Left renal pelvis (tissue), 4 donors: Measurements from ENCODE around the gene IL36A. TPM values are rescaled to one million over a fixed set of nuclear protein-coding genes. Genes with fewer than 3 reads are reported as not detected.

Experiments used
- DNase-seq, 4 donors: peaks; one replicate each; pipeline ENCODE4 v3.0.0-alpha.2; 2013; ENCODE audit warnings: low read depth in 4 of 4, low spot score in 3 of 4
- polyA plus RNA-seq, 4 donors: library from polyadenylated mRNA; unstranded; fragments of 120-200 nt; gene quantifications; one replicate each; pipeline ENCODE4 v1.2.1, GENCODE V29; 2013; ENCODE audit not compliant: insufficient read length in 4 of 4

The IL36A gene
- polyA plus RNA-seq, 4 donors: not detected

- no peak for DNase-seq
These were observed 4.8 kb upstream of the IL36A start for GRCh38 chr2:113000436-113000835.

- DNase-seq: no peak
These were observed 2.6 kb upstream of the IL36A start for GRCh38 chr2:113002677-113003076.

GRCh38 chr2:113007250-113007649, 2.0 kb downstream of the IL36A start:
- no peak for DNase-seq

- DNase-seq: no peak
These were observed 4.4 kb downstream of the IL36A start for GRCh38 chr2:113009622-113010021.

GRCh38 chr2:113010088-113010487, 4.8 kb downstream of the IL36A start:
- DNase-seq: no peak

- no peak for DNase-seq
These were observed 5.8 kb downstream of the IL36A start for GRCh38 chr2:113011108-113011507.

- no peak for DNase-seq
These were observed 7.4 kb downstream of the IL36A start for GRCh38 chr2:113012436-113013335.

GRCh38 chr2:113013336-113013661, 8.0 kb downstream of the IL36A start:
- no peak for DNase-seq

GRCh38 chr2:113014067-113014466, 8.8 kb downstream of the IL36A start:
- DNase-seq: no peak

GRCh38 chr2:113015042-113015441, 9.8 kb downstream of the IL36A start:
- DNase-seq: no peak

- DNase-seq: no peak
These were observed 10.4 kb downstream of the IL36A start for GRCh38 chr2:113015655-113016054.

- DNase-seq: no peak
These were observed 13.2 kb downstream of the IL36A start for GRCh38 chr2:113018509-113018908.

- DNase-seq: no peak
These were observed 16.1 kb downstream of the IL36A start for GRCh38 chr2:113021312-113021711.

GRCh38 chr2:113024764-113025163, 19.5 kb downstream of the IL36A start:
- DNase-seq: no peak

- DNase-seq: no peak
These were observed 20.5 kb downstream of the IL36A start for GRCh38 chr2:113025737-113026136.

GRCh38 chr2:113027691-113028090, 22.4 kb downstream of the IL36A start:
- DNase-seq: no peak

- DNase-seq: no peak
These were observed 22.9 kb downstream of the IL36A start for GRCh38 chr2:113028112-113028511.

GRCh38 chr2:113032737-113033136, 27.5 kb downstream of the IL36A start:
- no peak for DNase-seq

- no peak for DNase-seq
These were observed 28.8 kb downstream of the IL36A start for GRCh38 chr2:113034016-113034415.

- no peak for DNase-seq
These were observed 31.5 kb downstream of the IL36A start for GRCh38 chr2:113036763-113037162.

GRCh38 chr2:113038291-113038690, 33.0 kb downstream of the IL36A start:
- DNase-seq: no peak

GRCh38 chr2:113039158-113039557, 33.9 kb downstream of the IL36A start:
- DNase-seq: no peak

- DNase-seq: no peak
These were observed 34.5 kb downstream of the IL36A start for GRCh38 chr2:113039719-113040118.
